Measurements from ENCODE around the gene DCLK3. TPM values are rescaled to one million over a fixed set of nuclear protein-coding genes. Genes with fewer than 3 reads are reported as not detected.

Gene DCLK3
- total RNA-seq, 1 donor = not detected

GRCh38 chr3:36771931-36772330 lies 7.6 kb upstream of the DCLK3 start:
- no peak for TF ChIP-seq CTCF (IDR thresholded peaks at IDR 0.05; ENCODE audit: insufficient read depth, low read length)
- no peak overlapping the region for H3K4me3 ChIP-seq (ENCODE audit: low read depth, low read length)
- no peak for DNase-seq (ENCODE audit: low read depth)

GRCh38 chr3:36769926-36770325 lies 5.6 kb upstream of the DCLK3 start:
- no peak overlapping the region for H3K4me3 ChIP-seq (ENCODE audit: low read depth, low read length)
- no peak for TF ChIP-seq CTCF (IDR thresholded peaks at IDR 0.05; ENCODE audit: insufficient read depth, low read length)
- DNase-seq (ENCODE audit: low read depth) = no peak

GRCh38 chr3:36765104-36765503 lies 751 bp upstream of the DCLK3 start:
- no peak overlapping the region for H3K4me3 ChIP-seq (ENCODE audit: low read depth, low read length)
- no peak for DNase-seq (ENCODE audit: low read depth)
- no peak for TF ChIP-seq CTCF (IDR thresholded peaks at IDR 0.05; ENCODE audit: insufficient read depth, low read length)

GRCh38 chr3:36764704-36765038 lies 318 bp upstream of the DCLK3 start:
- no peak overlapping the region for H3K4me3 ChIP-seq (ENCODE audit: low read depth, low read length)
- no peak for DNase-seq (ENCODE audit: low read depth)
- no peak for TF ChIP-seq CTCF (IDR thresholded peaks at IDR 0.05; ENCODE audit: insufficient read depth, low read length)

GRCh38 chr3:36762918-36763849 lies 1.2 kb downstream of the DCLK3 start:
- no peak for DNase-seq (ENCODE audit: low read depth)
- H3K4me3 ChIP-seq (ENCODE audit: low read depth, low read length) = no peak overlapping the region
- no peak for TF ChIP-seq CTCF (IDR thresholded peaks at IDR 0.05; ENCODE audit: insufficient read depth, low read length)

GRCh38 chr3:36761779-36762178 lies 2.6 kb downstream of the DCLK3 start:
- no peak for TF ChIP-seq CTCF (IDR thresholded peaks at IDR 0.05; ENCODE audit: insufficient read depth, low read length)
- no peak overlapping the region for H3K4me3 ChIP-seq (ENCODE audit: low read depth, low read length)
- DNase-seq (ENCODE audit: low read depth) = no peak

All from fibroblast of the aortic adventitia (primary cell).